Transverse colon (tissue), 4 donors: Measurements from ENCODE around the gene SORT1. TPM values are rescaled to one million over a fixed set of nuclear protein-coding genes. Genes with fewer than 3 reads are reported as not detected.
A peak's percentile ranks its signal among the peaks of the same experiment; 100 is the strongest.

Experiments used
- DNase-seq: peaks from one replicate; pipeline ENCODE4 v3.0.0-alpha.2; 2019
- H3K27ac ChIP-seq, 4 donors: fragments of 200-600 bp; sonication (generic); 2 replicates each; pipeline ENCODE4 v1.5.1; 2016 to 2018; ENCODE audit warnings: inconsistent platforms in 4 of 4
- H3K27me3 ChIP-seq: fragments of 200-600 bp; sonication (generic); 2 replicates; pipeline ENCODE4 v1.5.1; 2017; ENCODE audit warnings: inconsistent platforms
- H3K36me3 ChIP-seq, 4 donors: fragments of 200-600 bp; sonication (generic); 2 replicates each; pipeline ENCODE4 v1.5.1; 2017 to 2019; ENCODE audit warnings: inconsistent platforms in 4 of 4
- H3K4me1 ChIP-seq, 4 donors: fragments of 200-600 bp; sonication (generic); 2 replicates each; pipeline ENCODE4 v1.5.1; 2017 to 2020; ENCODE audit warnings: inconsistent platforms in 4 of 4
- H3K4me3 ChIP-seq, 4 donors: fragments of 200-600 bp; sonication (generic); 1 replicate in 1 of 4; 2 replicates in 3 of 4; pipeline versions ENCODE4 v1.5.1 to v1.6.1; 2017 to 2019; ENCODE audit warnings: inconsistent platforms in 4 of 4
- H3K9me3 ChIP-seq, 2 donors: fragments of 200-600 bp; sonication (generic); 2 replicates each; pipeline ENCODE4 v1.5.1; 2017 to 2019; ENCODE audit warnings: inconsistent platforms in 2 of 2
- CTCF ChIP-seq, 5 experiments: fragments of 200-600 bp in 3 of 5; fragments of 450-650 bp in 2 of 5; sonication (generic) in 3 of 5; IDR thresholded peaks; 1 replicate in 2 of 5; 2 replicates in 3 of 5; pipeline ENCODE4 v1.5.1; 2016 to 2017; ENCODE audit warnings: antibody characterized with exemption in 5 of 5, inconsistent platforms in 3 of 5, mild to moderate bottlenecking in 2 of 5, moderate library complexity in 1 of 5
- EP300 ChIP-seq: sonication (generic); formaldehyde crosslinking; IDR thresholded peaks from one replicate; pipeline ENCODE4 v1.6.1; 2017; ENCODE audit warnings: antibody characterized with exemption, low read depth
- POLR2A ChIP-seq: fragments of 450-650 bp; IDR thresholded peaks from one replicate; pipeline ENCODE4 v1.6.1; 2016; ENCODE audit warnings: antibody characterized with exemption, mild to moderate bottlenecking, moderate library complexity
- POLR2AphosphoS5 ChIP-seq, 3 donors: sonication (generic); formaldehyde crosslinking; IDR thresholded peaks; one replicate each; pipeline ENCODE4 v1.6.1; 2016; ENCODE audit warnings: antibody characterized with exemption in 3 of 3
- WGBS, 2 donors: methylation state at CpG; one replicate each; pipeline ENCODE4 v1.1.5; 2018; ENCODE audit warnings: low coverage in 1 of 2; 5-methylcytosine and 5-hydroxymethylcytosine counted together
- in situ Hi-C, 4 donors: fragments of 200-750 bp; cut with MboI; loops; one replicate each; pipeline versions ENCODE4 v1.15.0 to v1.15.1; 2017; ENCODE audit warnings: low sequenced_read_pairs in 3 of 4, low pct_ligation_motif_present in 1 of 4, low pct_unique_long_range_greater_than_20kb in 1 of 4
- intact Hi-C: fragments of 100-400 bp; cut with DNase I; formaldehyde crosslinking; loops from one replicate; pipeline ENCODE4 v1.15.1; 2023; ENCODE audit warnings: low total_unique reads
- total RNA-seq, 4 donors: library from RNA; depleted of rRNA; stranded (reverse); fragments of >200 nt; gene quantifications; one replicate each; pipeline ENCODE4 v1.1.0, GENCODE V29; 2016

SORT1 gene
- total RNA-seq, 4 donors from 2014 or later: 53.5 to 79.3 (median 66.2) TPM

DNA sequence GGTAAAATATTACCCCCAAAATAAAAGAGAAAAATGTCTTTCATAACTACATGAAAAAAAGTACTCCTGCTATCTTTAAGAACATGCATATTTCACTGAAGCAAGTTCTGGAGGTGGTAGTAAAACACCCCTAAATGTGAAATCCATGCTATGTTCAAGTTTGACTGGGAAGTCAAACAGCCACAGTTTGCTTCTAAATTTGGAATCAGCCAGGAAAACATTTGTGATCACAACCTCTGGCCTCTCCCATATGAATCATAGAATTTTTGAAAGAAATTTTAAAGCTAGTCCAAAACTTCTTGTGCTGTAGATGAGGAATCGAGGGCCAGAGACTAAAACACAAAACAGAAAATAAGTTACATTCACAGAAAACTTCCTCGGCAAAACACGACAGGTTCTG, 6.6 kb downstream of the SORT1 start:
- Histone ChIP-seq H3K27me3 (no peaks in the 10 kb centered on the region), H3K27ac (peak overlapping the region; percentile 85 to 89 (median 86)), H3K4me1 (peaks cover 41 to 86% (median 55%) of the 10 kb centered on the region in 4 donors), H3K4me3 (peak overlapping the region in 1 of 4 donors; percentile 13), H3K9me3 (no peaks in the 10 kb centered on the region), H3K36me3 (no peaks in the 10 kb centered on the region)
- TF ChIP-seq CTCF (IDR thresholded peaks at IDR 0.05) (no peak), POLR2AphosphoS5 (IDR thresholded peaks at IDR 0.05) (no peak), POLR2A (no peak), EP300 (no peak)
- intact Hi-C loops (no loop called here), in situ Hi-C loops (no loop called here)
- DNase-seq: no peak
- WGBS, 2 donors: 26 to 43% methylated on average over 3 of the region's 3 CpGs

GRCh38 chr1:109389638-109390341, 7.9 kb downstream of the SORT1 start:
- no peak for TF ChIP-seq POLR2AphosphoS5 (IDR thresholded peaks at IDR 0.05)
- TF ChIP-seq EP300: no peak
- TF ChIP-seq CTCF (IDR thresholded peaks at IDR 0.05): no peak
- no peak for TF ChIP-seq POLR2A
- no peak overlapping the region for H3K4me3 ChIP-seq

GRCh38 chr1:109388884-109389637, 8.7 kb downstream of the SORT1 start:
- peaks cover 34 to 78% (median 48%) of the 10 kb centered on the region in 4 donors for H3K4me1 ChIP-seq
- intact Hi-C loops: no loop called here
- WGBS, 2 donors: 66 to 69% methylated on average over 5 to 7 of the region's 7 CpGs

More at GRCh38 chr1:109389638-109390341, 7.9 kb downstream of the SORT1 start:
- WGBS, 2 donors: 73 to 82% methylated on average over 4 to 5 of the region's 5 CpGs
- Histone ChIP-seq H3K36me3 (no peaks in the 10 kb centered on the region), H3K27me3 (no peaks in the 10 kb centered on the region), H3K9me3 (no peaks in the 10 kb centered on the region), H3K4me1 (peaks cover 41 to 82% (median 54%) of the 10 kb centered on the region in 4 donors), H3K27ac (peak overlapping the region; percentile 85 to 89 (median 86))
- in situ Hi-C loops: no loop called here
- no peak for DNase-seq
- intact Hi-C loops: no loop called here

More at GRCh38 chr1:109388884-109389637, 8.7 kb downstream of the SORT1 start:
- H3K9me3 ChIP-seq: no peaks in the 10 kb centered on the region
- DNase-seq: no peak
- in situ Hi-C loops: no loop called here
- TF ChIP-seq CTCF (IDR thresholded peaks at IDR 0.05) (no peak), POLR2AphosphoS5 (IDR thresholded peaks at IDR 0.05) (no peak), EP300 (no peak)
- H3K4me3 ChIP-seq: no peak overlapping the region
- no peaks in the 10 kb centered on the region for H3K36me3 ChIP-seq
- H3K27me3 ChIP-seq: no peaks in the 10 kb centered on the region
- H3K27ac ChIP-seq: peak overlapping the region; percentile 85 to 89 (median 86)
